ENCODE data around the gene EXOSC2. TPM values are rescaled to one million over a fixed set of nuclear protein-coding genes. Genes with fewer than 3 reads are reported as not detected.

EXOSC2 gene
- total and polyA plus RNA-seq, 2 of the 13 experiments (the other 11 are each of a cell fraction or from before 2014, with no cell fraction given): 27.5 to 63.8 TPM

GRCh38 chr9:130689937-130690700 is 3.5 kb upstream of the EXOSC2 start (continued):
- TF ChIP-seq HOXA7 (CRISPR knock-in tag; IDR thresholded peaks at IDR 0.05) (no peak), PAWR (CRISPR knock-in tag; IDR thresholded peaks at IDR 0.05; ENCODE audit: borderline replicate concordance) (no peak), ZFX (CRISPR knock-in tag; IDR thresholded peaks at IDR 0.05; ENCODE audit: low read depth) (peak; percentile 53), TBX3 (IDR thresholded peaks at IDR 0.05; ENCODE audit: borderline replicate concordance) (0 out of 2 replicates have a peak, but pooled peaks have one; percentile 15), POLR2AphosphoS5 (IDR thresholded peaks at IDR 0.05; ENCODE audit: low read depth, low read length) (peak; percentile 91), ZBTB14 (CRISPR knock-in tag; IDR thresholded peaks at IDR 0.05) (no peak), SIN3B (IDR thresholded peaks at IDR 0.05; ENCODE audit: low read length) (no peak), ZNF780A (CRISPR knock-in tag; IDR thresholded peaks at IDR 0.05) (no peak), ZNF546 (CRISPR knock-in tag; conservative IDR thresholded peaks at IDR 0.05) (no peak), ZNF234 (CRISPR knock-in tag; conservative IDR thresholded peaks at IDR 0.05) (no peak), FOXK2 (IDR thresholded peaks at IDR 0.05) (0 out of 2 replicates have a peak, but pooled peaks have one; percentile 27), ZNF770 (CRISPR knock-in tag; IDR thresholded peaks at IDR 0.05) (no peak), EED (CRISPR knock-in tag; IDR thresholded peaks at IDR 0.05) (no peak), IRF2 (CRISPR knock-in tag; IDR thresholded peaks at IDR 0.05) (no peak), NONO (IDR thresholded peaks at IDR 0.05) (no peak), NONO (CRISPR knock-in tag; conservative IDR thresholded peaks at IDR 0.05) (0 out of 2 replicates have a peak, but pooled peaks have one; percentile 33), PBX2 (CRISPR knock-in tag; IDR thresholded peaks at IDR 0.05) (peak; percentile 75), REL (CRISPR knock-in tag; conservative IDR thresholded peaks at IDR 0.05) (no peak), ZNF773 (CRISPR knock-in tag; IDR thresholded peaks at IDR 0.05; ENCODE audit: borderline replicate concordance) (no peak), KLF16 (CRISPR knock-in tag; IDR thresholded peaks at IDR 0.05) (0 out of 4 replicates have a peak, but pooled peaks of 1 of the 2 experiments have one; percentile 6), ZBTB38 (CRISPR knock-in tag; IDR thresholded peaks at IDR 0.05) (no peak), PAX8 (CRISPR knock-in tag; IDR thresholded peaks at IDR 0.05; ENCODE audit: borderline replicate concordance) (0 out of 2 replicates have a peak, but pooled peaks have one; percentile 58), ZNF235 (CRISPR knock-in tag; IDR thresholded peaks at IDR 0.05; ENCODE audit: borderline replicate concordance) (no peak), ZNF704 (CRISPR knock-in tag; IDR thresholded peaks at IDR 0.05; ENCODE audit: borderline replicate concordance) (no peak; the same call in 1 of the 2 replicates)
